WTC11 (cell line): ENCODE measurements around the gene IGSF5. TPM values are rescaled to one million over a fixed set of nuclear protein-coding genes. Genes with fewer than 3 reads are reported as not detected.
"Not testable (repeated sequence)": the region's sequence is repeated elsewhere in the genome, so short reads cannot be mapped to it uniquely, and the experiment has no call there.

ENCODE experiments used
- ATAC-seq: fragments of 200-7000 bp; cut with Tn5 transposase; 2 replicates; pipeline ENCODE4 v1.10.0; 2021; ENCODE audit warnings: mild to moderate bottlenecking, moderate library complexity
- CTCF ChIA-PET: fragments of 300-600 bp; sonication (Branson Sonifier 250); formaldehyde crosslinking; loops from one replicate; lab custom pipeline; 2021; ENCODE audit warnings: antibody characterized with exemption; lab: Charles Lee
- POLR2A ChIA-PET: fragments of 350-600 bp; sonication (Branson Sonifier 250); formaldehyde crosslinking; loops from one replicate; lab custom pipeline; 2021; ENCODE audit warnings: antibody characterized with exemption; lab: Charles Lee
- DNase-seq: peaks from one replicate; pipeline ENCODE4 v3.0.0; 2021; ENCODE audit warnings: low spot score
- H3K27ac Mint-ChIP-seq: 2 replicates; pipeline ENCODE4 v1.8.0; 2021; ENCODE audit warnings: mixed read lengths
- H3K27me3 Mint-ChIP-seq: 2 replicates; pipeline ENCODE4 v1.8.0; 2021; ENCODE audit warnings: low read depth, mild to moderate bottlenecking, moderate library complexity, mixed read lengths
- H3K36me3 Mint-ChIP-seq: 2 replicates; pipeline ENCODE4 v1.8.0; 2021; ENCODE audit warnings: mixed read lengths
- H3K4me1 Mint-ChIP-seq: 2 replicates; pipeline ENCODE4 v1.8.0; 2022; ENCODE audit warnings: mixed read lengths
- H3K4me3 Mint-ChIP-seq: 2 replicates; pipeline ENCODE4 v1.8.0; 2021; ENCODE audit warnings: mild to moderate bottlenecking, moderate library complexity, mixed read lengths
- H3K9me3 Mint-ChIP-seq: 2 replicates; pipeline ENCODE4 v1.8.0; 2021; ENCODE audit warnings: mixed read lengths
- AR ChIP-seq: fragments of 250-450 bp; sonication (Bioruptor Pico); IDR thresholded peaks from 2 replicates; pipeline ENCODE4 v1.9.0; 2021; ENCODE audit warnings: mild to moderate bottlenecking
- CREM ChIP-seq: sonication (generic); formaldehyde crosslinking; IDR thresholded peaks from 2 replicates; pipeline ENCODE4 v1.8.1; 2022; ENCODE audit warnings: mild to moderate bottlenecking, missing genetic modification reagents, moderate library complexity
- EMX1 ChIP-seq: fragments of 250-450 bp; sonication (Bioruptor Pico); IDR thresholded peaks from 2 replicates; pipeline ENCODE4 v1.8.0; 2021; ENCODE audit warnings: mild to moderate bottlenecking
- HMGXB4 ChIP-seq: sonication (generic); formaldehyde crosslinking; IDR thresholded peaks from 2 replicates; pipeline ENCODE4 v1.8.1; 2023; ENCODE audit warnings: mild to moderate bottlenecking, moderate library complexity, missing genetic modification reagents
- IRF2 ChIP-seq: sonication (generic); formaldehyde crosslinking; IDR thresholded peaks from 2 replicates; pipeline ENCODE4 v1.8.0; 2022; ENCODE audit warnings: low read depth, missing genetic modification reagents, borderline replicate concordance
- MXD4 ChIP-seq: fragments of 250-450 bp; sonication (Bioruptor Pico); IDR thresholded peaks from 2 replicates; pipeline ENCODE4 v1.8.0; 2021; ENCODE audit warnings: mild to moderate bottlenecking, moderate library complexity, borderline replicate concordance
- MYBL2 ChIP-seq: sonication (generic); formaldehyde crosslinking; IDR thresholded peaks from 2 replicates; pipeline ENCODE4 v1.8.1; 2023; ENCODE audit warnings: mild to moderate bottlenecking, moderate library complexity, missing genetic modification reagents
- RORB ChIP-seq: fragments of 250-450 bp; sonication (Bioruptor Pico); IDR thresholded peaks from 2 replicates; pipeline ENCODE4 v1.9.0; 2021; ENCODE audit warnings: mild to moderate bottlenecking
- SMAD4 ChIP-seq: sonication (generic); formaldehyde crosslinking; IDR thresholded peaks from 2 replicates; pipeline ENCODE4 v1.8.0; 2022; ENCODE audit warnings: mild to moderate bottlenecking, missing genetic modification reagents
- SOX15 ChIP-seq: fragments of 250-450 bp; sonication (Bioruptor Pico); IDR thresholded peaks from 2 replicates; pipeline ENCODE4 v1.9.0; 2021; ENCODE audit warnings: mild to moderate bottlenecking
- TEAD4 ChIP-seq: sonication (generic); formaldehyde crosslinking; IDR thresholded peaks from 2 replicates; pipeline ENCODE4 v1.8.0; 2022; ENCODE audit warnings: mild to moderate bottlenecking, missing genetic modification reagents
- ZBTB21 ChIP-seq: sonication (generic); formaldehyde crosslinking; IDR thresholded peaks from 2 replicates; pipeline ENCODE4 v1.8.1; 2023; ENCODE audit warnings: mild to moderate bottlenecking, missing genetic modification reagents, borderline replicate concordance
- ZNF219 ChIP-seq: sonication (generic); formaldehyde crosslinking; IDR thresholded peaks from 2 replicates; pipeline ENCODE4 v1.8.0; 2023; ENCODE audit warnings: missing genetic modification reagents, mild to moderate bottlenecking, borderline replicate concordance
- ZNF317 ChIP-seq: sonication (generic); formaldehyde crosslinking; IDR thresholded peaks from 2 replicates; pipeline ENCODE4 v1.8.1; 2023; ENCODE audit warnings: low read depth, mild to moderate bottlenecking, moderate library complexity, missing genetic modification reagents, borderline replicate concordance
- ZNF396 ChIP-seq: fragments of 250-450 bp; sonication (Bioruptor Pico); IDR thresholded peaks from 2 replicates; pipeline ENCODE4 v1.8.0; 2021; ENCODE audit warnings: mild to moderate bottlenecking, moderate library complexity, borderline replicate concordance
- ZNF416 ChIP-seq: fragments of 250-450 bp; sonication (Bioruptor Pico); IDR thresholded peaks from 2 replicates; pipeline ENCODE4 v1.9.0; 2021; ENCODE audit warnings: mild to moderate bottlenecking, inconsistent platforms
- total RNA-seq: library from RNA; stranded (reverse); gene quantifications from 3 replicates; pipeline ENCODE4 v1.2.3, GENCODE V29; 2021
- TF ChIP-seq, protein P1 (sequence below): sonication (generic); formaldehyde crosslinking; IDR thresholded peaks from 2 replicates; pipeline ENCODE4 v1.8.1; 2023; ENCODE audit warnings: mild to moderate bottlenecking, missing genetic modification reagents, moderate library complexity
- TF ChIP-seq, protein P2 (sequence below): fragments of 200-600 bp; IDR thresholded peaks from 2 replicates; pipeline ENCODE4 v1.8.0; 2022; ENCODE audit warnings: antibody characterized with exemption
- TF ChIP-seq, protein P3 (sequence below): sonication (generic); formaldehyde crosslinking; IDR thresholded peaks from 2 replicates; pipeline ENCODE4 v1.8.1; 2022; ENCODE audit warnings: mild to moderate bottlenecking, missing genetic modification reagents, moderate library complexity, borderline replicate concordance

IGSF5 gene
- total RNA-seq, 1 experiment from 2014 or later = 3.6 TPM

DNA sequence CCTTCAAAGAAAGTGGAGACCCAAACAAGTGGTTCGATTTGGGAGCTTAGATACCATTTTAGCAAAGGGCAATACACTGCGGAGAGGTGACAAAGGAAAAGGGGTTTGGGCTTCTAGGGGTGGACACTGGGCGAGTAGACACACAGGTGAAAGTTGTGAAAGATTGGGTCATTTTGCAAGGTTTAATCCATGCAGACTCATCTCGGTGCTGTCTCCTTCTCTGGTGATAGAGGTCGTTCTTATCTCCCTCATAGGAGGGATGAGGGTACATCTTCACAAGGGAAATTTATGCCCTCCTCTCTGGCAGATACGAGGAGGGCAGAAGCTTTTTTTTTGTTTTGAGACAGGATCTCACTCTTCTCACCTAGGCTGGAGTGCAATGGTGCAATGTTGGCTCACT lies 6.4 kb upstream of the IGSF5 start:
- Mint-ChIP-seq H3K36me3 (peaks cover 12% of the 10 kb centered on the region), H3K27ac (no peak overlapping the region), H3K4me1 (peaks cover 5% of the 10 kb centered on the region; the same call in 1 of the 2 replicates), H3K9me3 (peaks cover 11% of the 10 kb centered on the region), H3K27me3 (no peaks in the 10 kb centered on the region), H3K4me3 (no peak overlapping the region)
- POLR2A ChIA-PET = no interaction called here
- TF ChIP-seq RORB (CRISPR knock-in tag) = no peak
- no peak for TF ChIP-seq SOX15 (CRISPR knock-in tag)
- no peak for TF ChIP-seq IRF2 (CRISPR knock-in tag)
- TF ChIP-seq ZNF317 (CRISPR knock-in tag) = no peak
- no peak for TF ChIP-seq AR (CRISPR knock-in tag)
- no peak for TF ChIP-seq ZNF219 (CRISPR knock-in tag)
- TF ChIP-seq ZNF416 = no peak
- TF ChIP-seq, protein P1, sequence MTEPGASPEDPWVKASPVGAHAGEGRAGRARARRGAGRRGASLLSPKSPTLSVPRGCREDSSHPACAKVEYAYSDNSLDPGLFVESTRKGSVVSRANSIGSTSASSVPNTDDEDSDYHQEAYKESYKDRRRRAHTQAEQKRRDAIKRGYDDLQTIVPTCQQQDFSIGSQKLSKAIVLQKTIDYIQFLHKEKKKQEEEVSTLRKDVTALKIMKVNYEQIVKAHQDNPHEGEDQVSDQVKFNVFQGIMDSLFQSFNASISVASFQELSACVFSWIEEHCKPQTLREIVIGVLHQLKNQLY (CRISPR knock-in tag) = no peak
- no peak for TF ChIP-seq EMX1 (CRISPR knock-in tag)
- no peak for TF ChIP-seq SMAD4 (CRISPR knock-in tag)
- no peak for TF ChIP-seq ZBTB21
- no peak for TF ChIP-seq TEAD4 (CRISPR knock-in tag)
- TF ChIP-seq, protein P2, sequence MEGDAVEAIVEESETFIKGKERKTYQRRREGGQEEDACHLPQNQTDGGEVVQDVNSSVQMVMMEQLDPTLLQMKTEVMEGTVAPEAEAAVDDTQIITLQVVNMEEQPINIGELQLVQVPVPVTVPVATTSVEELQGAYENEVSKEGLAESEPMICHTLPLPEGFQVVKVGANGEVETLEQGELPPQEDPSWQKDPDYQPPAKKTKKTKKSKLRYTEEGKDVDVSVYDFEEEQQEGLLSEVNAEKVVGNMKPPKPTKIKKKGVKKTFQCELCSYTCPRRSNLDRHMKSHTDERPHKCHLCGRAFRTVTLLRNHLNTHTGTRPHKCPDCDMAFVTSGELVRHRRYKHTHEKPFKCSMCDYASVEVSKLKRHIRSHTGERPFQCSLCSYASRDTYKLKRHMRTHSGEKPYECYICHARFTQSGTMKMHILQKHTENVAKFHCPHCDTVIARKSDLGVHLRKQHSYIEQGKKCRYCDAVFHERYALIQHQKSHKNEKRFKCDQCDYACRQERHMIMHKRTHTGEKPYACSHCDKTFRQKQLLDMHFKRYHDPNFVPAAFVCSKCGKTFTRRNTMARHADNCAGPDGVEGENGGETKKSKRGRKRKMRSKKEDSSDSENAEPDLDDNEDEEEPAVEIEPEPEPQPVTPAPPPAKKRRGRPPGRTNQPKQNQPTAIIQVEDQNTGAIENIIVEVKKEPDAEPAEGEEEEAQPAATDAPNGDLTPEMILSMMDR = no peak
- TF ChIP-seq, protein P3, sequence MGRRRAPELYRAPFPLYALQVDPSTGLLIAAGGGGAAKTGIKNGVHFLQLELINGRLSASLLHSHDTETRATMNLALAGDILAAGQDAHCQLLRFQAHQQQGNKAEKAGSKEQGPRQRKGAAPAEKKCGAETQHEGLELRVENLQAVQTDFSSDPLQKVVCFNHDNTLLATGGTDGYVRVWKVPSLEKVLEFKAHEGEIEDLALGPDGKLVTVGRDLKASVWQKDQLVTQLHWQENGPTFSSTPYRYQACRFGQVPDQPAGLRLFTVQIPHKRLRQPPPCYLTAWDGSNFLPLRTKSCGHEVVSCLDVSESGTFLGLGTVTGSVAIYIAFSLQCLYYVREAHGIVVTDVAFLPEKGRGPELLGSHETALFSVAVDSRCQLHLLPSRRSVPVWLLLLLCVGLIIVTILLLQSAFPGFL (CRISPR knock-in tag) = no peak
- no peak for TF ChIP-seq HMGXB4 (CRISPR knock-in tag)
- no peak for TF ChIP-seq ZNF396 (CRISPR knock-in tag)
- TF ChIP-seq MXD4 (CRISPR knock-in tag) = no peak
- TF ChIP-seq MYBL2 (CRISPR knock-in tag) = no peak
- no peak for TF ChIP-seq CREM (CRISPR knock-in tag)
- DNase-seq = no peak
- ATAC-seq = no peak
- CTCF ChIA-PET = no interaction called here

DNA sequence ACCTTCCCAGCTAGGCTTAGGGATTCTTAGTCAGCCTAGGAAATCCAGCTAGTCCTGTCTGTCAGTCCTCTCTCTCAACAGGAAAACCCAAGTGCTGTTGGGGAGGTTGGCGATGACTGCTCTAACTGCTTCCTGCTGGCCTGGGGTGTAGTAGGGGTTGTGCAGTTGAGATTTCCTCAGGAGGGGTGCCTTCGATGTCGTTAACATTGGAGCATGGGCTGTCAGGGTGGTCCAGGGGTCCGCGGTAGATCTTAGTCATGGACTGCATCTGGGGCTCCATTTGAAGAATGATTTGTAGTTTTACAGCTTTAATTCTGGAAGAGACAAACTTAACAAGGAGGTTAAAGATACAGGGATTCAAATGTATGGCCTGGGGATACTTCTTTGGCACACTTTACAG lies 5.5 kb upstream of the IGSF5 start:
- H3K4me1 Mint-ChIP-seq, H3K27ac Mint-ChIP-seq, H3K27me3 Mint-ChIP-seq, DNase-seq, CTCF ChIA-PET, H3K36me3 Mint-ChIP-seq, H3K4me3 Mint-ChIP-seq, ATAC-seq, POLR2A ChIA-PET: not testable (repeated sequence)
- peaks cover 11% of the 10 kb centered on the region for H3K9me3 Mint-ChIP-seq

GRCh38 chr21:39742561-39742960 lies 2.4 kb upstream of the IGSF5 start:
- H3K4me3 Mint-ChIP-seq, H3K4me1 Mint-ChIP-seq, ATAC-seq, H3K27me3 Mint-ChIP-seq, H3K36me3 Mint-ChIP-seq, H3K27ac Mint-ChIP-seq, DNase-seq, POLR2A ChIA-PET, CTCF ChIA-PET: not testable (repeated sequence)
- peaks cover 16% of the 10 kb centered on the region for H3K9me3 Mint-ChIP-seq

- H3K9me3 Mint-ChIP-seq = peaks cover 12% of the 10 kb centered on the region
- H3K4me1 Mint-ChIP-seq, H3K4me3 Mint-ChIP-seq, H3K27me3 Mint-ChIP-seq, H3K27ac Mint-ChIP-seq, ATAC-seq, DNase-seq, POLR2A ChIA-PET, H3K36me3 Mint-ChIP-seq: not testable (repeated sequence)
- CTCF ChIA-PET = interaction anchor here (0.6 kb wide), 1 partner anchor 382 kb away, joined by 3 read pairs; no protein-coding TSS in a partner anchor
Measured at GRCh38 chr21:39745332-39745731, 349 bp downstream of the IGSF5 start.
